Fibroblast of the conjunctiva (primary cell): Measurements from ENCODE around the gene SGCD.

Experiments
- DNase-seq: peaks from one replicate; pipeline ENCODE4 v3.0.0-alpha.2; 2010; ENCODE audit warnings: low read depth

SGCD gene

DNA sequence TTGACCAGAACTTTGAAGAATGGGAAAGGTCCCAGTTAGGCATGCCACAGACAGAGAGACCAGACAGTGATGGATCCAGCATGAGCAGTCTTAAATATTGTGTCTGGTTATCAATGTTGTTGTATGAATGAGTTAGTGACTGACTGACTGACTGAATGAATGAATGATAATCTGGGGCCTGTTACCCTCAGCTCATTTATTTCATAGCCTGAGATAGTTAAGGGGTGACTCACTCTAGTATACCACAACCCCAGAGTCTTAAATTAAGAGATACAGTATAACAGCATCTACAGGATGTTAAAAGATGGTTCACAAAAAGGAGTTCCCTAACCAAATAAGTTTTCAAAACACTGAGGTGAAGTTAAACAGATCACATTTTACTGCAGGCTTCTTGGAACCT, 133.5 kb downstream of the SGCD start:
- DNase-seq, result no peak

DNA sequence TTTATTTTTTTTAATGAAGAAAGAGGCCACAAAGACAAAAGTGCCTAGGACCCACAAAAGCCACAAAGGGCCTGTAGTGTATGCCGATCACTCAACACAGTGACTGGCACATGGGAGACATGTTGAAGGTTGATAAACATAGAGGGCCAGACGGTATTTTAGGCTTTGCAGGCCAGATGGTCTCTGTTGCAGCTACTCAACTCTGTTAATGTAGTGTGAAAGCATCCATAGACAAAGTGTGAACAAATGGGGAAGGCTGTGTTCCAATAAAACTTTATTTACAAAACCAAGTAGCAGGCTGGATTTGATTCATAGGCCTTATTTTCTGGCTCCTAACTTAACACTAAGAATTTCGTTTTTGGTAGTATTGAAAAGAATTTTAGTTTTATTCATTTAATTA, 139.9 kb downstream of the SGCD start:
- DNase-seq, result no peak

DNA sequence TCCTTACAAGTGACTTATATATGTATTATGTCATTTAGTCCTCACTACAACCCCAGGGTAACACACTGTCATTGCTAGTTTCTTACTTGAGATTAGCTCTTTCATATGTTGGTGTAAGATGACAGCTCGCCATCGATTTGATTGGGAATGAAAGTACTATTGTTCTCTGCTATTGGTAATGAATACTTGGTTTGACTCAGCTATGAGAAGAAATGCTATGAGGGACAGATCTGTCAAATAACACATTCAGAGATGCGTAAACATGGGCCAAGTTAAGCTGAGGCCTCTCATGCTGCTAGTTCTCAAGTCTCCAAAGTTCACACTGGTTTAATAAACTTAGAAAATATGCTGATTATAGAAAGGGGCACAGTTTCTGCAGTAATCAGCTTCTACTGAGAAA, 142.7 kb downstream of the SGCD start:
- no peak for DNase-seq

DNA sequence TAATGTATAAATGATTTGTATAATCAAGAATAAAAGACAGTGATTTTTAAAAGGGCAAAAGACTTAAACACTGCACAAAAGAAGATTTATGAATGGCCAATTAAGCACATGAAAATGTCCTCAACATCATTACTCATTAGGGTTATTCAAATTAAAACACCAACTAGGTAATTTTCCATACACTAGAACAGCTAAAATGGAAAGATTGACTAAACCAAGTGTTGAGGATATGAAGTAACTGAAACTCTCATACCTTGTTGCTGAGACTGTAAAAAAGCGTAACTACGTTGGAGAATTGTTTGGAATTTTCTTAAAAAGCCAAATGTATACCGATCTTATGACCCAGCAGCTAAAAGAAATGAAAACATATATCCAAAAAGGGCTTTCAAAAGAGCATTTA, 144.9 kb downstream of the SGCD start:
- no peak for DNase-seq

DNA sequence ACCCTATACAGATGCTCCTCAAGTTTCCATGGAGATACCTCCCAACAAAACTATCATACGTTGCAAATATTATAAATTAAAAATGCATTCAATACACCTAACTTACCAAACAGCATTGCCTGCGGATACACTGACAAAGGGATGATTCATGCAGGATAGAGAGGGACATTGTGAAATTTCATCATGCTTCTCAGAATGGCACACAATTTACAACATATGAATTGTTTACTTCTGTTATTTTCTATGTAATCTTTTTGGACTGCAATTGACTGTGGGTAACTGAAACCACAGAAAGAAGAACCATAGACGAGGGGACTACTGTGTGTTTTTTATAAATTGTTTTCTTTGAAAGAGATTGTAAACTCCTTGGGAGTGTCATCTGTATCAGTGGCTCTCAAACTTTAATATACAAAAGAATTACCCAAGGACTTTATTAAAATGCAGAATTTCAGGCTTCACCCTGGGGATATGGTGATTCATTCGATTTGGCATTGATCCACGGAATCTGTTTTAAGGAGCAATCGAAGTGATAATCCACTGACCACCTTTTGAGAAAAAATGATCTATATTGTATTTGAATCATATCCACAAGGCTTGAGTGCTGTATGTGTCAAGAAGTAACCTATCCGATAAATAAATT, 146.4 kb downstream of the SGCD start:
- DNase-seq, result no peak

DNA sequence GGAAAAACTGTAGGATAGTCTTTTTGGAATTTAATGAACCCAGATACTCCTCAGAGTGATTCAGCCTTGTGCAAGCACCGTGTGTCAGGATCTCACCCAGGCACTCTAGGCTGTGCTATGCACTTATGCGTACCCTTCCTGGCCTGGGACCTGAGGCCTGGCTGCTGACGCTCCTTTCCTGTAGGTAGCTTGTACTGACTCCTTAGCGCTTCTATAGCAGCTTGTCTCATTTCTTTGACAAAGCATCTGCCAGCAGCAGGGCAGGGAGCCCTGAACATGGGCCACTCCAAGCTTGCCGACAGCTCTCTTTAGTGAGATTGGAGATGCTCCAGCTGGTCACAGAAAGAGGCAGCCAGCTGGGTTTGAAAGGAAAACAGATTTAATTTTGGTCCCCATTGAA, 147.3 kb downstream of the SGCD start:
- no peak for DNase-seq

DNA sequence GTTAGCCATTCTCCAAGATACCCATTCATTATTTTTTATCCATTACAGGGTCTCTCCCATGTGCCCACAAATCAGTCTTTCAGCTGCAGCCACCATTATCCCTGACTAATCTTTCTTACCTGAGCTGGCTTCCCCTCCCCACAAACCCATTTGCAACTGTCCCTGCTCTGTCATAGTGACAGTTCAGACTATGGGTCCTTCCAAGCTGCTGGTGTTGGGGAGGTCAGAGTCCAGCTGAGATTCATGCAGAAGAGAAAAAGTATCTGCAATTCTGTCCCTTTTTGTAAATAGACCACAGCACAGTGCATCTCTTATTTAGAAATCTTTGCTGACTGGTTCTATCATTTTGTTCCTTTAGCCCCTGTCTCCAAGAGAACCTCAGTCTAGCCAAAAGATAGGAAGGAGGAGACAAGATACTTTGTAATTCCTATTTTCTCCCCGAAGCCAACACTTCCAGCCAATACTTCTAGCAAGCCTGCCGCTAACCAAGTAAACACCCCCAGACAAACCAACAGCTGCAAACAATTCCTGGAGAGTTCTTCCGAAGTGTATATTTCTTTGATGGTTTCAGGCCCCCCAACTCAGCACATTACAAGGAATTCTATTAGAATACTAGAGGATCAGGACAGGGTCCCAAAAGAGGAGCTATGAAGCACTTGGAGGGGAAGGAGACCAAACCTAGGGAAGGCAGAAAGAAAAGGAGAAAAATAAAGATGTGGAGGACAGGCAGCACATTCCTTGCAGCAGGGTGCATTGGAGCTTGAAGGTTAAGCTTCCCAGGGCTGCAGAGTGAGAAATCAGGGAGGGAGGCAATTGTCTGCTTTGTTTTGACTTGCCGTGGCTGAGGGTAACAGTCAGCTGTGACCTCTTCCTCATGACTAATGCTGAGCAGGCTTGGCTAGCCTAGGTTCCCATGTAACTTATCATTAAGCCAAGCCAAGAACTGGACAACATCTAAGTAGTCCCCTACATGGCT, 148.5 kb downstream of the SGCD start:
- peak; percentile 76 for DNase-seq

DNA sequence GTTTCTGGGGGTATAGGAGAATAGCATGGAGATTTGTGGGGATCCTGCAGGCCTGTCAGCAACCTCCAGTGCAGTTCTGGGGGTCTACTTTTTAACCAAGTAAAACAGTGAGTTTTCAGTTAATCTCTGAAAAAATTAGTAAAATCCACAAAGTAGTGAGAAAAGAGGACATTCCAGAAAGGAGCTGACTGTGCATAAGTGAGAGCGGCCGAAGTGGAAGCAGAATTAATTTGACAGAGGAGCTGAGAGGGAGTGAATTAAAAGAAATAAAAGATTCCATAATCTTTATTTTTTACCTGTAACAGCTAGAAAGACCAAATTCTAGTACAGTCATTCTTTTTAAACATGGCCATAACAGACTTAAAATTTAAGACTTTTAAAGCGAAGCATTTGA, 149.2 kb downstream of the SGCD start:
- DNase-seq, result no peak

DNA sequence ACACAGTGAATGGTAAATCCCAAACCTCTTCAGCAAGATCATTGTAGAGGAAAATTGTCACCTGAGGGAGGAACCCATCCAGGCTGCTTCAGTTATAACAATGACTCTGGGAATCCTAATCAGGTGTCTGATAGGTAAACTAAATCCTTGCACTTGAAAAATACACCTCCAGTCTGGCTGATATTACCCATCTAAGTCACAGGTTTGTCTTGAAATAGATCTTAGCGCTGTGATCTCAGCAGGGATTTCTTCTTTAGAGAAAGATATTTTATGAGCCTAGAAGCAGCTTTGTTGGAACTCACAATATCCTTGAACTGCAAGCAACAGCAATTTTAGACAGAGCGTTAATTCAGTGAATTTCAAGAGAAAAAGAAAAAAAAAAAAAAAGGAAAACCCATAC, 149.7 kb downstream of the SGCD start:
- DNase-seq, result no peak

DNA sequence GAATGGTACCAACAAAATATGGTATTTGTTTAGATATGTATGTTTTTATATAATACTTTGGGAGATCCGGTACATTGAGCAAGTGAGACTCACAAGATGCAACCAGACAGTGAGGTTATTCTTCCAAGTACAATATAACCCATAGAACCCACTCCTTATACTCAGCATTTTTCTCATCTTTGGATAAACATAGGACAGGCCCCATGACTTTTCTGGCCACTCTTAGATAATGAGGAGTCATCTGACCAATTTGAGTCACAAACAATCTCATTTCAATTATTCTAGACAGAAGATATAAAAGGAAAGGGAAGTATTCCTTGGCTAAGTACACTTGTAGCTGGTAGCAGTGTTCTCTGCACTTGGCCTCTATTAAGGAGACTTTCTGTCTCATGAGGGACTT, 150.2 kb downstream of the SGCD start:
- no peak for DNase-seq

DNA sequence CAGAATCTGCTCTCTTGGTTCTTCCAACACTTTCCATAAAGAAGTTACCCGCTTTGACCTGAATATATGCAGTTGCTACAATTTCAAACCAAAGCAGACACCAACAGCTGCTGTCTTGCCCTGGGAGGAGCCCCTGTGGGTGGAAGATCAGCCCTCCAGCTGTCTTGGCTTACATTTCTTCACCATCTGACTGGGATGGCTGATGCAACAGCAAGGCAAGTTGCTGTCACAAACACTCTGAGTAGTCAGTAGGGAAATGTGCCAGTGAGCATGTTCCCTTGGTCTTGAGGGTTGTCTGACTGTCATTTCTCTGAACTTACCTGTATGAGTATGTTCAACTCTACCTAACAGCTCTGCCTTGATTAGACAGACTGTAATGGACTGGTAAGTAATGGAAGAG, 152.9 kb downstream of the SGCD start:
- DNase-seq, result peak; percentile 91

DNA sequence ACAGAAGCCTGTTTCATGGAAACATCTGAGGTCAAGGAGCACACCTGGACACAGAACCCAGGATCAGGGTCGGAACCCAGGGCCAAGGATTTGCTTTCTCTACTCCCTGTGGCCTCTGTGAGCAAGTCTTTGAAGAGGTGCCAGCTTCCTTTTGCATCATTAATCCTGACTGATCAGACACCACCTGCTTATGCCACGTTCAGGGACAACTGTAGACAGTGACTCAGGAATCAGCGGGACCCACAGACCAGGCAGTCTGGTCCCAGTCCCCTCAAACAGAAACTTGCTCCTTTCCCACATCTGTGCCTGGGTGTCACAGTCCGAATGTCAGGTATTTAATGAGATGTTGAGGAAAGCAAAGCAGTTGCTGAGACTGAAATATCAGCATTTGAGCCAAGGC, 154.8 kb downstream of the SGCD start:
- no peak for DNase-seq

DNA sequence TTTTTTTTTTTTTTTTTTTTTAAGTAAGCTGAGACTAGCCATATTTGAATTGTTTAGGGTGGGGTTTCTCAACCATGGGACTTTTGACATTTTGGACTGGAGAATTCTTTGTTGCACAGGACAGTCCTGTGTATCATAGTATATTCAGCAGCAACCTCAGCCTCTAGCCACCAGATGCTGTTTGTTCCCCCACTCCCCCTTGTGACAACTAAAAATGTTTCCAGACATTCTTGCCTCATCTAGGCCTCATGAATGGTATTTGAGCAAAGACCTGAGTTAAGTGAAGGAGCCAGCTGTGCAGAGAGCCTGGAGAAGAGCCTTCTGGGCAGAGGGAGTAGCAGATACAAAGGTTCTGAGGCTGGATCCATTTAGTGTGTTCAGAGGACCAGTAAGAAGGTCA, 155.9 kb downstream of the SGCD start:
- DNase-seq, result no peak

DNA sequence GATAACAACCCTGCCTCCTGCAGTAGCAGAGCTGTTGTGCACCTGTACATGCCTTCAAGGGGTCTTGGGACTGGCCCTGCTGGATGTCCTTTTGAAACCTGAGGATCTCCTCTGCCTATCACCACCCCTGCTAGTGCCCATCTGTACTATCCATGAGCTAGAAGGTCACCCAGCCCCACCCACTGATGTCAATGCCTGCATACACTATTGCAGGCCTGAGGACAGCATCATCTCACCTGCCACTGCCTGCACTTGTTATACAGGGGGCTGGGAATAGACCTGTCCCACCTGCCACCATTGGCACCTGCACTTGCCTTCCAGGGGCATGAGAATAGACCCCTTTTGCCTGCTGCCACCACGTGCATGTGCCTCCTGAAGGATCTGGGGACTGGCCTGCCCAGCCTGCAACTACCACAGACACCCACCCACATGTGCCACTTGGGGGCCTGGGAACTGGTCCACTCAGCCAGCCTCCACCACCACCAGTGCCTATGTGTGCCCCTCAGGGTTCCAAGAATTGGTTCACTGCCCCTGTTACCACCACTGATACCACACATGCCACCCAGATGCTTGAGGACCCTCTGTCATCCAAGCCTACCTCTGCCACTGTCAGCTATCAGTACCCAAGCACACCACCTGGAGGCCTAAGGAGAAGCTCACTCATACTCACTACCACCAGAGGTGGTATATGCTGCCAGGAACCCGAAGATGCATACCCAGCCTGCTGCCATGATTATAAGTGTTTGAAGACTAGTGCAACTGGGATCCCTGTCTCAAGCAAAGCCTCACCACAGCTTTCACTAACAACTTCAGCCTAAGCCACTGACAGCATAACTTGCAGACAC, 159.7 kb downstream of the SGCD start:
- no peak for DNase-seq

DNA sequence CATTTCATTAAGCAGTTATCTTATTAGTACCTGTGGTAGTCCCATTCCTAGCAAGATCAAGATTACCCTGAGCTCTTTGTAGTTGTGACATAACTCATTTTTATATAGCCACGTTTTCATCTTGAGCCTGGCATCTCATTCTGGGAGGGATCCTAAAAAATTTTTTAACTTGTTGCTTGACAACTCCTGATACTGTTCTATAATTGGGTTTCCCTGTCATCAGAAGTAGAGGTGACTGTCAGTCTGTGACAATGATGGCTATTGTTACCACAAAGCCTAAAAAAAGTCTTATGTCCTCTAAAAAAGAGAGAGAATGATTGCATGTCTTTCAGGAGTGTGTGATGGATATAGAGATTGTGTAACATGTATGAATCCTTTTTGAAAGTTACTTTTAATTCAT, 164.8 kb downstream of the SGCD start:
- no peak for DNase-seq

DNA sequence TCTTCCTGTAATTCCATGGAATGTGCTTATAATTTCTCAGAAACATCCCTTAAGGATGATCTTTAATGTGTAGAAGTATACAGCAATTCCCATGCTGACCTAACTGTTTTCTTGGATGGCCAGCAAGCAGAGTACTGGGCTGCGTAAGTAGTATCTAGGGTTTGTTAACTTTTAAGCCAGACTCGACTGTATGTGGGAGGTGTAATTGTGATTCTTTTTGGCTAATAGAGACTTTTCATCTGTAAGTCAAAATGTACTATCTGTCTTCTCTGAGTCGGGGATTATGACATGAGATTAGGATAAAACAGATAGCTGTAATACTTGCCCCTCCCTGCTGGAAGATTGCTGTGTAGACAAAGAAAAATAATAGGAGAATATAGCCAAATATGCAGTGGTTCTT, 169.3 kb downstream of the SGCD start:
- DNase-seq, result no peak

DNA sequence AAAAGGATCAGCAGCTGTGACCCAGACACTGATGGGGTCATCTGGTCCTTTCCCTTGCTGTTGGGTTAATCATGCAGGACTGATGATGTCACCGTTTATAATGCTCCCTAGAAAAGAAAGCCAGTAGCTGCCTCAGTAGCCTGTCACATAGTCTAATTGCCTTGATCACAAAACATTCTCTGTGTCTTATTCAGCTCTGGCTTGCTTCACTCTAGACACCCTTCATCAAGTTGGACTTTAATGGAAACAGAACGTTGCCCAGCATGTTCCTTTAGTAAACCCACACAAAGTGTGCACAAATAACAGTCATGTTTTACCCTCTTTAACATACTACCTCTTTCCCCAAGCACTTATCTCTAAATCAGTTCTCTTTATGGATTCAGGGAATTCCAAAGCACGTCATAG, 170.8 kb downstream of the SGCD start:
- no peak for DNase-seq

DNA sequence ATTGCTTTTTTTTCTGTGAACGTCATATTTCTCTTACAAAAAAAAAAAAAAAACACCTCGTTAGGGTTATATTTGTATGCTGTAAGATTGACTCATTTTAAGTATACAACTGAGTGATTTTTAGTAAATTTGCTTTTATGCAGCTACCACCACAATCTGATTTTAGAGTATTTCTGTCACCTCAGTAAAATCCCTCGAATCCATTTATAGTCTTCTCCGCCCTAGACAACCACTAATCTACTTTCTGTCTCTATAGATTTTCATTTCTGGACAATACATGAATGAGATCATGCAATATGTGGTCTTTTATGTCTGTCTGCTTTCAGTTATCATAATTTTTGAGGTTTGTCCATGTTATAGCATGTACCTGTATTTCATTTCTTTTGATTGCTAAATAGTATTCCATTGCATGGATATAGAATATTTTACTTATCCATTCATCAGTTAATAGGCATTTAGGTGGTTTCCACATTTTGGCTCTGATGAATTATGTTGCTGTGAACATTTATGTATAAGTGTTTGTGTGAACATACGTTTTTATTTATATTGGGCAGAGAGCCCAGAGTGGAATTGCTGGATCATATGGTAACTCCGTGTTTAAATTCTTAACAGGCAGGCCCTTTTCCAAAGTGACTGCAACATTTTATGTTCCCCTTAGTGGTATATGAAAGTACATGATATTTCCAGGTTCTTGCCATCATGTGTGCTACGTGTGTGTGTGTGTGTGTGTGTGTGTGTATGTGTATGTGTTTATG, 171.4 kb downstream of the SGCD start:
- DNase-seq, result no peak

DNA sequence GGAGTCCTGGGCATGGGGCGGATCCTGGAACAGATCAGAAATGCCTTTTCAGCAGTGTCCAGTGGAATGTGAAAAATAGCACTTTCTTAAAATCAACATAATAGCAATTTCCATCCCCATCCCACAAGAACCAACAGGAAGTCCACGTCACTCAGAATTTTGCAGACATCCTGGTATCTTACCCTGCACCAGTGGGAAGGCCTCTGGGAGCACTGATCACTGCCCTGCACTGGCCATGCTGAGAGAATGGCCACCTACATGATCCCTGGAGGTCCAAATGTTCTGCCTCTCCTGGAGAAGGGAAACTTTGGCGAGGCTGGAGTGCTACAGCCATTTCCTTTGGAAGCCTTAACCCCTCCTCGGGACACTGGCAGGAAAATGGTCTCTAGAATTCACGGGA, 173.8 kb downstream of the SGCD start:
- DNase-seq, result no peak

DNA sequence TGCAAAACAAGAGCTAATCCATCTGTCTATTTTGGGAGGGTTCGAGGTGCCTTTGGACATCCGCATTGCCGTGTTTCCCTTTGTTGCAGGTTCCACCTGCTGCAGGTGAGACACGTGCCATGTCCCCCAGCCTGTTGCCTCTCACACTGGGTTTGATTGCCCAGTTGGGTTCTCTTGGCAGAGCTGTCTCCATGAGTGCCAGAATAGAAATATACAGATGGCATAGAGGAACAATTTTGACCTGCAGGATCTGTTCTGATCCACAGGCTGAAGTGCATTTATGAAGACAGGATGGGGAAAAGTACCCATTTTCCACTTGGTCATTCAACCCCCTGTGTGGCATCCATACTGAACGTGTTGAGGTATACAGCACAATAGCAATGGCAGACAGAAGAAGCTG, 178.1 kb downstream of the SGCD start:
- no peak for DNase-seq

DNA sequence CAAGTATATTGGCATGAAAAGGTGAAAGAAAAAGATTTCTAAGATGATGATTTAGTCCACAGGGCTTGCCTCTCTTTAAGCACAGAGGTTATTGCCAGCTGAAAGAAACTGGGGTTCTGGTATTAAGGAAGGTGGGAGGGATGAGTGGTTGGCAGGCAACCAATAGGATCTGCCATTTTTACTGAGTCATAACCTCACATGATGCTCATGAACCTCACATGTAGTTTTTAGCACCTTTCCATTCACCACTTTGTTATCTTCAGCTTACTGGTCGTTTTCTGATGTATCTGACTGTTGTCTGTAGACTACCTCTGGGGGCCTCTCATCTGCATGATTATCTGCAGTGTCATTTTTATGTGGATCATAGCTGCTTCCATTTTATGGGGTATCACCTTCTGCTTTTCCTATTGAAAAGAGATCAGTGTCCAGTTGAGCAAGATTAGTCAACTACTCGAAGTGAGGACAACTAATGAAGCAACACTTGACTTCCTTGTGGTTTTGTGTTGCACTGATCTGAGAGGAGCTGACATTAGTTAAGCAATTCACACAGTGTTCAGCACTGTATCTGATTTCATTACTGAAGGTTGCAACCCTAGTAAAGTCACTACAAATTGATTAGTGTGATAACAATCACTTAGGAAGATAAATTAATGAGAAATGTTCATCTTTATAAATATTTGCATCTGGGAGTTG, 186.3 kb downstream of the SGCD start:
- DNase-seq, result no peak
